ENCODE data around the gene SBF1.
"Not testable (repeated sequence)": the region's sequence is repeated elsewhere in the genome, so short reads cannot be mapped to it uniquely, and the experiment has no call there.

SBF1 gene

DNA sequence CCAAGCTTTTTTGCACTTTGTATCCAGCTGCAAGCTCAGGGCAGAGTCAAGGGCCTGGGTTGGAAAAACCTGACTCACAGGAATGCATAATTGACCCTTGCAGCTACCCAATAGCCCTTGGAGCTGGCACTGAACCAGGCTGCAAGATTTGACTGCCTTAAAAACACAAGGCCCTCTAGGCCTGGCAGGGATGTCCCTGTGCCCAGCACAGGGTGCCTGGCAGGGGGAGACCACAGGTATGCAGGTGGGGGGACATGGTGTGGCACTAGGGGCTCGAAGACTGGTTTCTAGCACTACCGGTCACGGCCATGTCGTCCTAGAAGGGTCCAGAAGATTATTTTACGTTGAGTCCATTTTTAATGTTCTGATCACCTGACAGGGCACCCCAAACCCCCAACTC, 30.2 kb downstream of the SBF1 start:
- DNase-seq (ENCODE audit: low spot score) = no peak

DNA sequence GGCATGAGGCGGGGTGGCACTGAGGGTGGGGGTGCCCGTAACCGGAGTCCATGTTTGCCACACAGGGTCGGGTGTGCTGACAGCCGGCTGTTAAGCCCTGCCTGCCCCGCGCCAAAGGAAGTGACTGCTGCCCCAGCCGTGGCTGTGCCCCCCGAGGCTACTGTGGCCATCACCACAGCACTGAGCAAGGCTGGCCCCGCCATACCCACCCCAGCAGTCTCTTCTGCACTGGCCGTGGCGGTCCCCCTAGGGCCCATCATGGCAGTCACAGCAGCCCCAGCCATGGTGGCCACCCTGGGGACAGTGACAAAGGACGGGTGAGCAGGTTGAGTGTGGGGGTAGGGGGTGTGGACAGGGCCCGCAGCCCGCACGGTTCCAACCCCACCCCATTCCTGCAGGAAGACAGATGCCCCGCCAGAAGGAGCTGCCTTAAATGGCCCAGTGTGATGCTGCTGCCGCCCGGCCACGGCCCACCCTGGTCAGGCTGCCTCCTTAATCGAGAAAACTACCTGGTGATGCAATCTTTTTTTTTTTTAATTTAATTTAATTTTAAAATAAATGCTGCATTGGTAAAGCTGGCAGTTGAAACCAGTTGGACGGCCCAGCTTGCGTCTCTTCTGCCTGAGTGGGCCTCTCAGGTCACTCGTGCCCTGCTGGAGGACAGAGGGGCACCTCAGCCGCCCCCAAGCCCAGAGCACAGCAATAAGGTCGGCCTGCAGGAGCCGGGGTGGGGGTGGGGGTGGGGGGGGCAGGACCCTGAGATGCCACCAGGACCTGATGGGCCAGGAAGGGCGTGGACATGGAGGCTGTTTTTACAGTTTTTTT, 30.8 kb downstream of the SBF1 start:
- DNase-seq (ENCODE audit: low spot score) = no peak

DNA sequence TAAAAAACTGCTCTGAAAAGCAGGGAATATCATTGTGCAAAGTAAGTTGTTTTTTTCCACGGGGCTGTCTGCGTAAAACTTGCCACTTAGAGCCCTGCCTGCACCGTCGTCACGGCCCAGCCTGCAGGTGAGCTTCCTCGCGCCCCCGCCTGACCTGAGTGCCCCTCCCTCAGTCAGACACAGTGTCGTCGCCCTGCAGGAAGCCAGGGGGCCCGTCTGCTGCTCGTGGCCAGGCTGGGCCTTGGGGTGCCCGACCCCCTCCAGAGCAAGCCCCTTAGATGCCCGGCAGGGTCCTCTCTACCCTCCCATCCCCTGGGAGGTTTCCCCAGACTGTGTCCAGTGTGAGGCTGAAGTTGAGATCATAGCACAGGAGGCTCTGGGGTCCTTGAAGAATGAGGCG, 31.6 kb downstream of the SBF1 start:
- no peak for DNase-seq (ENCODE audit: low spot score)

DNA sequence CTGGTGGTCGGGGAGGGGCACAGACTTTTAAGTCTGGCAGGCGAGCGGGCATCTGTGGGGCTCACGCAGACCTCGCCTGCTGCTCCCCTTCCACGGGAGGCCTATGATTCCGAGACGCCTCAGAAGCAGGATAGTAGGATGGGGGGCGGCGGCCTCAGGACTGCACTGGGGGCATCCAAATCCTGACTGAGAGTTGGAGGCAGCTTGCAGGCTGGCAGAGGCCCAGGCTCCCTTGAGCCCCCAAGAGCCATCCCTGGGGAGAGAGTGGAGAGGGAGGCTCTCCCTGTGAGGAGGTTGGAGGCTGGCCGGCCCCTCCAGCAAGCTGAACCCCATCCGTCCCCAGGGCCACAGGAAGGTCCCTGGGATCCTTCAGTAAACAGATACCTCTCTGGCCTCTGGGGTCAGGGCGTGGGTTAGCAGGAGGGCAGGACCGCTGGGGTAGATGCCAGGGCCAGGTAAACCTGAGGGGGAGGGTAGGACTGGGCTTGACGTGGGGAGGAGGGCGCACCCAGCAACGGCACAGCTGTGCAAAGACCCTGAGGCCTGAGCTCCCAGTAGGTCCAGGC, 33.3 kb downstream of the SBF1 start:
- DNase-seq (ENCODE audit: low spot score) = no peak

DNA sequence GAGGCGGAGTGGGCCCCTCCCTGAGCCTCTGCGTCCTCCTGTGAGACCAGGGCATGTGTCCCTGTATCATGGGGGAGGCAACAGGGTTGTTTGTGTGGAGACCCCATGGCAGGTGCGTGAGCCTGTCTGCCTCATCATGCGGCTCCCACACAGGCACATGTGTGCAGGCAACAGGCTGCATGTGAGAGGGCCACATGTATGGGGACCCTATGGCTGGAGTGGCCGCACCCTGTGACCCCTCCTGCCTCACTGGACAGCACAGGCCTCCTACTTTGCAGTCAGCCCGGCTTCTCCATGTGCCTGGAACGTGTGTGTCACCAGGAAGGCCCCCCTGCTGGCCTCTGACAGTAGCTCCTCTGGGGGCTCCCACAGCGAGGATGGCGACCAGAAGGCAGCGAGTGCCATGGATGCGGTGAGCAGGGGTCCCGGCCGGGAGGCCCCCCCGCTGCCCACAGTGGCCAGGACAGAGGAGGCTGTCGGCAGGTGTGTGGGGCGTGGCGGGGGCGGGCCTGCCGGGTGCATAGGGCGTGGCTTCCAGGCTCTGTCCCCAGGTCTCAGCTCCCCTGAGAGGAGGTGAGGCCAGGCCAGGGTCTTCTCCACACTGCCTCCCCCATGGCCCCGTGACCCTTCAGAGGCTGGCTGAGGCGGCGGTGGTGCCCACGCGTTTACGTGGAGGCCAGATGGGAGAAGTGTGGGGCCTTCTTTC, 34.1 kb downstream of the SBF1 start:
- no peak for DNase-seq (ENCODE audit: low spot score)

DNA sequence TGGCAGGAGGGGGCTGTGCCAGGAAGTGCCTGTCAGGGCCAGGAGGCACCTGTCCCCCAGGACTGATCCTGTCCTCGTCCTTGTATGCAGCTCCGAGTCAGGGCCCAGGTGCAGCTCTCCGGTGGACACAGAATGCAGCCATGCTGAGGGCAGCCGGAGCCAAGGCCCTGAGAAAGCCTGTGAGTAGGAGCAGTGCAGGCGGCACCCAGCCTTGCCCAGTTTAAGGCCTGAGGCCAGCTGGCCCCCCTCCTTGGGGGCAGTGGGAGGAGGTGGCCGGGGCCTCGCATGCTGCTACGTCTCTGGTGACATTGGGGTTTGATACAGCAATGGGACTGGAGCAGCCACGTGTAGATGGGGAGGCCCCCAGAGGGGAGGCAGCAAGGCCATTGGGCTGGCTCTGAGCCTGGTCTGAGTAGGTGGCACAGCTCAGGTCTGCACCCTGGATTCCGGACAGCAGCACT, 34.9 kb downstream of the SBF1 start:
- DNase-seq (ENCODE audit: low spot score) = no peak

DNA sequence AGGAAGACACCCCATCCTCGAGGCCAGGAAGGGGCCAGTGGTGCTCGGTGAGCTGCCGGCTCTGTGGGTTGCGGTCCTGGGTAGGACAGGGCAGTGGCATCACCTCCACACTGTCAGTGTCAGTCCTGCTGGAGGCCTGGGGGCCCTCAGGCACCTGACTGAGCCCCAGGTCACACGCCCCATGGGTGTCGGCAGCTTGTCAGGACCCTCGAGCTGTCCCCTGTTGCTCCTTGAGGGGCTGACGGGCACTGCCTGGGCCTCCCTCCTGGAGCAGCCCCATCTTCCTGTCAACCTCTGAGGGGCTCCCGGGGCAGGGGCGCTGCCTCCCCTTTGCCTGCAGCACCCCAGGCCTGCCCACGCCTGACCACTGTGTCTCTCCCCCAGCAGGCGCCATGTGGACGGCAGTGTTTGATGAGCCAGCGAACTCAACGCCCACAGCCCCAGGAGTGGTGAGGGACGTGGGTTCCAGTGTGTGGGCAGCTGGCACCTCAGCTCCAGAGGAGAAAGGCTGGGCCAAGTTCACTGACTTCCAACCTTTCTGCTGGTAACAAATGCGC, 35.4 kb downstream of the SBF1 start:
- no peak for DNase-seq (ENCODE audit: low spot score)

GRCh38 chr22:50438305-50439275, 36.2 kb downstream of the SBF1 start:
- no peak for DNase-seq (ENCODE audit: low spot score)

DNA sequence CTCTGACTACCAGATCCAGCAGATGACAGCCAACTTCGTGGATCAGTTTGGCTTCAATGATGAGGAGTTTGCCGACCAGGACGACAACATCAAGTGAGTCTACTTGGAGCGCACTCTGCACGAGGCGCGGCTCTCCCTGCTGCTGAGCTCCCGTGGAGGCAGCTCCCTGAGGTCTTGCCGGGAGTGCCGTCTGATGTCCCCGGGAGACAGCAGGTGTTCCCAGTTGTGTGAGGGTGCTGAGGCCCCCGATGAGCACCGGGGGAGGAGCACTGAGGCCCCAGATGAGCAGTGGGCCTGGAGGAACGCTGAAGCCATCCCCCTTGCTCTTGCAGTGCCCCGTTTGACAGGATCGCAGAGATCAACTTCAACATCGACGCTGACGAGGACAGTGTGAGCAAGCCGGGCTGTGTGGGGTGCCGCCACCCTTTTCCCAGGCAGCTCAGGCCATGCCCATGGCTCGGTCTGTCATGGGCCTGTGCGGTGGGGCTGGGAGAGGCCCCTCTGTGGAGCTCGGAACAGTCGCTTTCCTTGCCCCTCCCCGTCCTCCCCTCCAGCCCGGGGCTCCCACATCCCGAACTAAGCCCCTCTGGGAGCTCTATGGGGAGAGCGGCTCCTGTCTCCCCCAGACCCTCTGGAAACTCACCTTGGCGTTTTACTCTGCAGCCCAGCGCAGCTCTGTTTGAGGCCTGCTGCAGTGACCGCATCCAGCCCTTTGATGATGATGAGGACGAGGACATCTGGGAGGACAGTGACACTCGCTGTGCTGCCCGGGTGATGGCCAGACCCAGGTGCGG, 37.1 kb downstream of the SBF1 start:
- DNase-seq (ENCODE audit: low spot score) = no peak

DNA sequence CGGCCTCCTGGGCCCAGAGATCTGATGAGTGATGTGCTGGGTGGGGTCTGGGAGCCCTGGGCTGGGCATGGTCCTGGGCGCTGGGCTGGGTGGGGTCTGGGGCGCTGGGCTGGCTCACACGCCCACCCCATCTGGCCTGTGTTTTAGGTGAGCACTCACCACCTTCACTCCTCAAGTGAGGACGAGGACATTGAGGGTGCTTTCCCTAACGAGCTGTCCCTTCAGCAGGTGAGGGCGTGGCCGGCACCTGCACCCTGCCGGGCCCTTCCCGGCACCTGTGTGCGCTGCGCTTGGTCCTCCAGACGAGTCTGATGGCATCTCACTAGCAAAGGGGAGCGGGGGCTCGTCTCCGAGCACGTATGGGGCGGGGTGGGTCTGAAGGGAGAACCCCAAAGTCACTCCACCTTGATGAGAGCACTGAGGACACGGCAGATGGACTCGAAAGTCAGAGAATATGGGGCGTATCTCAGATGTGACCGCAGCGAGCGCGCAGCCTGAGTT, 37.9 kb downstream of the SBF1 start:
- DNase-seq (ENCODE audit: low spot score) = no peak

GRCh38 chr22:50436015-50436830, 38.6 kb downstream of the SBF1 start:
- DNase-seq (ENCODE audit: low spot score) = no peak

- no peak for DNase-seq (ENCODE audit: low spot score)
Observed at GRCh38 chr22:50435291-50436014, 39.4 kb downstream of the SBF1 start.

DNA sequence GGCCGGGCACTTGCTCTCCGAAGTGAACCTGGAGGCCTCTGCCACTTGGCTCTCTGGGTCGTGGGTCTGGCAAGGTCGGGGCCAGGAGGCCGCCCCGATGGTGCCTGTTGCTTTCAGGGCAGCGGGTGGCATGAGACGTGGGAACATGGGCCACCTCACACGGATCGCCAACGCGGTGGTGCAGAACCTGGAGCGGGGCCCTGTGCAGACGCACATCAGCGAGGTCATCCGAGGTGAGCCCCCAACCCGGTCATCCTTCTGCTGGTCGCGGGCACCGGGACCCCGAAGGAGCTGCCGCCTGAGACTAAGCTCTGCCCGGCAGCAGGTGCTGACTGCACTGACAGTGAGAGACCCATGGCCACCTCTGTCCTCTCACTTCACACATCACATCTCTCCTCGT, 40.0 kb downstream of the SBF1 start:
- DNase-seq (ENCODE audit: low spot score) = no peak

- DNase-seq (ENCODE audit: low spot score) = not testable (repeated sequence)
Observed at GRCh38 chr22:50432877-50433510, 41.8 kb downstream of the SBF1 start.

DNA sequence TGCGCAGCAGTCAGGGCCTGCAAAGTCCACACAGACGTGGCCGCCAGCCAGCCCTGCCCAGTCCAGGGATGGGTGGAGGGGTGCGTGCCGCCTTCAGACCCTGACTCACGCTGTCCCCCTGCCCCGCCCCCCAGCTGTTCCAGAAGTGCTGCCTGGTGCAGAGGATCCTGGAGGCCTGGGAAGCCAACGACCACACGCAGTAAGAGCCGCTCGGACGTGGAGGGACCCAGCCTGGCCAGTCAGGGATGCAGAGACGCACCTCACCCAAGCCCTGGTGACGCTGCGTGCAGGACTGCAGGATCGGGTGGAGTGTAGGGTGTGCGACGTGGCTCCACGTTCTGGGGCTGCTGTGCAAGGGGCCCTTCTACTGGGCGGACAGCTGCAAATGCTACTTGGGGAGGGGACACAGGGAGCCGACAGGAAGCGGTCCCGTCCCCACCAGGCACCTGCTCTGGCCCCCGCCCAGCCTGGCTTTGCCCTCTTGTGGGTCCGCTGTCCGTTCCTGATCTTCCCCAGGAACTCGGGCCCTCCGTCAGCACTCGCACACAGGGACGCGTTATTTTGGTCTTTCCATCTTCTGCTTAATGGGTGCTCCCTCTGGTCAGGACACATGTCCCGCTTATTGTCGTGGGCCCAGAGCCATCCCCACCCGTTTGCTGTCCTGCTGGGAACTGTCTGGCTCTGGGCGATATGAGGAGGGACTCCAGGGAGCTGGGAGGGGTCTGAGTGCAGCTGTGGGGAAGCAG, 42.5 kb downstream of the SBF1 start:
- DNase-seq (ENCODE audit: low spot score) = no peak

- no peak for DNase-seq (ENCODE audit: low spot score)
Observed at GRCh38 chr22:50425179-50425916, 49.5 kb downstream of the SBF1 start.

DNA sequence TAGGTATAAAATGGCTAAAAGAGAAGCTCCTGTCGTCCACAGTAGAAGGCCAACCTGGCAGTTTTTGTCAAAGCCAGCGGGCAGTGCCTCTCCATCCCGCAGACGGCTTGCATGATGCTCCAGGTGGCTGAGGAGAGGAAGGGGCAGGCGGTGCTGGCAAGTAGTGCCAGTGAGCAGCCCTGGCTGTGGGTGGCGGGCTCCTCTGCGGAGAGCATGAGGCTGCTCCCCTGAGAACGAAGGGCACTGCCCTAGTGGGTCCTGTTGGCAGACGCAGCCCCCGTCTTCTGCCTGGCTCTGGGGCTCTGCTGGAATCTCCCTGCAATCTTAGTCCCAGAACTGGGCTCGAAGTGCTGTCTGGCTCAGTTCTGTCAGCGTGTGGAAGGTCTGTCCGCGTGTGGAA, 50.9 kb downstream of the SBF1 start:
- no peak for DNase-seq (ENCODE audit: low spot score)
